ENCODE results near the gene NFATC3. TPM values are rescaled to one million over a fixed set of nuclear protein-coding genes. Genes with fewer than 3 reads are reported as not detected.
A peak's percentile ranks its signal among the peaks of the same experiment; 100 is the strongest.

Gene NFATC3
- total RNA-seq, 1 experiment from 2014 or later, result 43.9 TPM

DNA sequence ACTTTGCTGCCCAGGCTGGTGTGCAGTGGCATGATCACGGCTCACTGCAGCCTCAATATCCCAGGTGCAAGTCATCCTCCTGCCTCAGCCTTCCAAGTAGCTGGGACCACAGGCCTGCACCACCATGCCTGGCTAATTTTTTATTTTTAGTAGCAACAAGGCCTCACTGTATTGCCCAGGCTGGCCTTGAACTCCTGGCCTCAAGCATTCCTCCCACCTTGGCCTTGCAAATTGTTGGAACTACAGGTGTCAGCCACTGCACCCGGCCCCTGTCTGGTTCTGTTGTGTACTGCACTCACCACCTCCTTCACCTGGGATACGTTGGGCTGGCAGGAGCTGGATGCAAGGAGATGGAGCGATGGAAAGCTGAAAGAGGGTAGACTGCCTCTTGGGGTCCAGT, 168.6 kb downstream of the NFATC3 start:
- no TSS peak for BruUV-seq (replicated peaks)
- no peak for DNase-seq
- POLR2A ChIA-PET, result interaction anchor here (0.6 kb wide), 1 partner anchor 113 kb away, joined by 3 read pairs; no protein-coding TSS in a partner anchor
- Mint-ChIP-seq H3K9me3 (ENCODE audit: unreplicated experiment) (no peaks in the 10 kb centered on the region), H3K27me3 (ENCODE audit: insufficient read depth, unreplicated experiment) (no peaks in the 10 kb centered on the region), H3K4me1 (ENCODE audit: low read depth, unreplicated experiment) (peaks cover 13% of the 10 kb centered on the region), H3K36me3 (ENCODE audit: insufficient read depth, unreplicated experiment) (peaks cover 62% of the 10 kb centered on the region), H3K4me3 (ENCODE audit: unreplicated experiment) (no peak overlapping the region), H3K27ac (ENCODE audit: unreplicated experiment) (no peak overlapping the region)
- no peaks in the 10 kb centered on the region for H3K27me3 ChIP-seq (replicated peaks; ENCODE audit: control insufficient read depth, insufficient read depth, low read length)
- H3K4me3 ChIP-seq (ENCODE audit: low read depth, low read length), result no peak overlapping the region
- CTCF ChIA-PET, result no interaction called here
- TF ChIP-seq, protein P1, sequence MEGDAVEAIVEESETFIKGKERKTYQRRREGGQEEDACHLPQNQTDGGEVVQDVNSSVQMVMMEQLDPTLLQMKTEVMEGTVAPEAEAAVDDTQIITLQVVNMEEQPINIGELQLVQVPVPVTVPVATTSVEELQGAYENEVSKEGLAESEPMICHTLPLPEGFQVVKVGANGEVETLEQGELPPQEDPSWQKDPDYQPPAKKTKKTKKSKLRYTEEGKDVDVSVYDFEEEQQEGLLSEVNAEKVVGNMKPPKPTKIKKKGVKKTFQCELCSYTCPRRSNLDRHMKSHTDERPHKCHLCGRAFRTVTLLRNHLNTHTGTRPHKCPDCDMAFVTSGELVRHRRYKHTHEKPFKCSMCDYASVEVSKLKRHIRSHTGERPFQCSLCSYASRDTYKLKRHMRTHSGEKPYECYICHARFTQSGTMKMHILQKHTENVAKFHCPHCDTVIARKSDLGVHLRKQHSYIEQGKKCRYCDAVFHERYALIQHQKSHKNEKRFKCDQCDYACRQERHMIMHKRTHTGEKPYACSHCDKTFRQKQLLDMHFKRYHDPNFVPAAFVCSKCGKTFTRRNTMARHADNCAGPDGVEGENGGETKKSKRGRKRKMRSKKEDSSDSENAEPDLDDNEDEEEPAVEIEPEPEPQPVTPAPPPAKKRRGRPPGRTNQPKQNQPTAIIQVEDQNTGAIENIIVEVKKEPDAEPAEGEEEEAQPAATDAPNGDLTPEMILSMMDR (IDR thresholded peaks at IDR 0.05; ENCODE audit: insufficient read depth in 1 of 2, low read depth in 1 of 2, low read length in 1 of 2, severe bottlenecking in 1 of 2, unreplicated experiment in 1 of 2), result no peak
- H3K4me1 ChIP-seq, result peaks cover 14% of the 10 kb centered on the region
- intact Hi-C loops (cut with micrococcal nuclease; ENCODE audit: unreplicated experiment), result no loop called here
- no peaks in the 10 kb centered on the region for H3K36me3 ChIP-seq (ENCODE audit: control insufficient read depth, insufficient read depth, low read length)
- no peaks in the 10 kb centered on the region for H3K9me3 ChIP-seq

DNA sequence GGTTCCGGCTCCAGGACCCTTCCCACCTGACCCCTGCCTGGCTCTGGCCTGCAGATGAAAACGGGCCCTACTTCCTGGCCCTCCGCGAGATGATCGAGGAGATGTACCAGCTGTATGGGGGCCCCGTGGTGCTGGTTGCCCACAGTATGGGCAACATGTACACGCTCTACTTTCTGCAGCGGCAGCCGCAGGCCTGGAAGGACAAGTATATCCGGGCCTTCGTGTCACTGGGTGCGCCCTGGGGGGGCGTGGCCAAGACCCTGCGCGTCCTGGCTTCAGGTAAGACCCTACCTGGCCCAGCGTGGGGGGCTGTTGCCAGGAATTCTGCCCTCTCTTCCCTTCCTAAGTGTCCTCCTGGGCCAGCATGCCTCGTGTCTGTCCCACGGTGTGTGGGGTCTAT, 170.5 kb downstream of the NFATC3 start:
- TF ChIP-seq, protein P1 (IDR thresholded peaks at IDR 0.05; ENCODE audit: insufficient read depth in 1 of 2, low read depth in 1 of 2, low read length in 1 of 2, severe bottlenecking in 1 of 2, unreplicated experiment in 1 of 2), result no peak
- no peaks in the 10 kb centered on the region for H3K27me3 ChIP-seq (replicated peaks; ENCODE audit: control insufficient read depth, insufficient read depth, low read length)
- Mint-ChIP-seq H3K36me3 (ENCODE audit: insufficient read depth, unreplicated experiment) (peaks cover 48% of the 10 kb centered on the region), H3K9me3 (ENCODE audit: unreplicated experiment) (no peaks in the 10 kb centered on the region), H3K27me3 (ENCODE audit: insufficient read depth, unreplicated experiment) (no peaks in the 10 kb centered on the region), H3K4me3 (ENCODE audit: unreplicated experiment) (no peak overlapping the region), H3K4me1 (ENCODE audit: low read depth, unreplicated experiment) (peaks cover 13% of the 10 kb centered on the region), H3K27ac (ENCODE audit: unreplicated experiment) (no peak overlapping the region)
- H3K4me3 ChIP-seq (ENCODE audit: low read depth, low read length), result no peak overlapping the region
- H3K9me3 ChIP-seq, result no peaks in the 10 kb centered on the region
- H3K4me1 ChIP-seq, result peaks cover 14% of the 10 kb centered on the region
- CTCF ChIA-PET, result no interaction called here
- POLR2A ChIA-PET, result no interaction called here
- no TSS peak for BruUV-seq (replicated peaks)
- H3K36me3 ChIP-seq (ENCODE audit: control insufficient read depth, insufficient read depth, low read length), result no peaks in the 10 kb centered on the region
- DNase-seq, result no peak
- intact Hi-C loops (cut with micrococcal nuclease; ENCODE audit: unreplicated experiment), result no loop called here

DNA sequence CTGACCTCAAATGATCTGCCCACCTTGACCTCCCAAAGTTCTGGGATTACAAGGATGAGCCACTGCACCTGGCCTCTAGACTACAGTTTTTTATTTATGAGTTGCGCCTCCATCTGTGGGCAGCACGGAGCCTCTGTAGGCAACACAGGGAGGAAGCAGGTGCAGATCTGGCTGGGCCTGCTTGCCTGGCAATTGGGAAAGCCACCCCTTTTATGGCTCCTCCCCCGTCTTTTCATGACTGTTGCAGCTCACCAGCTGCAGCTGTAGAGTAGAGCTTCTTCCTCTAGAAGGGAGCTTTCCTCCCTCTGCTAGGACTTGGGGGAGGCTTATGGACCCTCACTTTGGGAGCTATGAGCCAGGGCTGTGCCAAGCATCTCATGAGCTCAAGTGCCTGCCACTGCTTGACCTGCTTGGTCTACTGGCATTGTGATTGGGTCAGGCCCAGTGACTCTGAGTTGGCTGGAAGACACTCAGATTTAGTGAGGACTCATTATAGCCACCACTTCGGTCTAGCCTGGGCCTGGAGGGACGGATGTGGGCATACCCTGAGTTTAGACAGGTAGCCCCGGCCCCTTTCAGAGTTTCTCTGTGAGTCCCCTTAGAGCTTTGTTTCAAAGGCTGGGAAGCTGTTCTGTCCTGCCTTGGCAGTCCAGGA, 172.2 kb downstream of the NFATC3 start:
- POLR2A ChIA-PET, result interaction anchor here (0.5 to 1.6 kb wide), 5 partner anchors 12 to 91 kb away, joined by 3 to 6 read pairs (median 6); partner anchors contain the start of genes ESRP2 and PLA2G15

More for the DNA sequence above, 172.2 kb downstream of the NFATC3 start:
- CTCF ChIA-PET, result interaction anchor here (0.6 to 2.6 kb wide), 9 partner anchors 20 to 166 kb away, joined by 3 to 15 read pairs (median 4); partner anchors contain the start of genes PRMT7 and SLC7A6OS
- Mint-ChIP-seq H3K27ac (ENCODE audit: unreplicated experiment) (peak overlapping the region; percentile 58), H3K27me3 (ENCODE audit: insufficient read depth, unreplicated experiment) (no peaks in the 10 kb centered on the region), H3K9me3 (ENCODE audit: unreplicated experiment) (no peaks in the 10 kb centered on the region), H3K4me1 (ENCODE audit: low read depth, unreplicated experiment) (peaks cover 22% of the 10 kb centered on the region), H3K36me3 (ENCODE audit: insufficient read depth, unreplicated experiment) (peaks cover 38% of the 10 kb centered on the region), H3K4me3 (ENCODE audit: unreplicated experiment) (no peak overlapping the region)
- Histone ChIP-seq H3K4me3 (ENCODE audit: low read depth, low read length) (no peak overlapping the region), H3K36me3 (ENCODE audit: control insufficient read depth, insufficient read depth, low read length) (no peaks in the 10 kb centered on the region), H3K9me3 (no peaks in the 10 kb centered on the region), H3K27me3 (replicated peaks; ENCODE audit: control insufficient read depth, insufficient read depth, low read length) (no peaks in the 10 kb centered on the region), H3K4me1 (peaks cover 19% of the 10 kb centered on the region)
- BruUV-seq (replicated peaks), result no TSS peak
- peak; percentile 62 to 64 for DNase-seq
- intact Hi-C loops (cut with micrococcal nuclease; ENCODE audit: unreplicated experiment), result no loop called here
- TF ChIP-seq, protein P1 (IDR thresholded peaks at IDR 0.05; ENCODE audit: insufficient read depth in 1 of 2, low read depth in 1 of 2, low read length in 1 of 2, severe bottlenecking in 1 of 2, unreplicated experiment in 1 of 2), result no peak
